Measurements from ENCODE around the gene CYREN. TPM values are rescaled to one million over a fixed set of nuclear protein-coding genes. Genes with fewer than 3 reads are reported as not detected.

Gene CYREN
- total and polyA plus RNA-seq, 9 of the 15 experiments (the other 6 are each of a cell fraction or from before 2014, with no cell fraction given) = 13.9 to 108 (median 88.8) TPM

DNA sequence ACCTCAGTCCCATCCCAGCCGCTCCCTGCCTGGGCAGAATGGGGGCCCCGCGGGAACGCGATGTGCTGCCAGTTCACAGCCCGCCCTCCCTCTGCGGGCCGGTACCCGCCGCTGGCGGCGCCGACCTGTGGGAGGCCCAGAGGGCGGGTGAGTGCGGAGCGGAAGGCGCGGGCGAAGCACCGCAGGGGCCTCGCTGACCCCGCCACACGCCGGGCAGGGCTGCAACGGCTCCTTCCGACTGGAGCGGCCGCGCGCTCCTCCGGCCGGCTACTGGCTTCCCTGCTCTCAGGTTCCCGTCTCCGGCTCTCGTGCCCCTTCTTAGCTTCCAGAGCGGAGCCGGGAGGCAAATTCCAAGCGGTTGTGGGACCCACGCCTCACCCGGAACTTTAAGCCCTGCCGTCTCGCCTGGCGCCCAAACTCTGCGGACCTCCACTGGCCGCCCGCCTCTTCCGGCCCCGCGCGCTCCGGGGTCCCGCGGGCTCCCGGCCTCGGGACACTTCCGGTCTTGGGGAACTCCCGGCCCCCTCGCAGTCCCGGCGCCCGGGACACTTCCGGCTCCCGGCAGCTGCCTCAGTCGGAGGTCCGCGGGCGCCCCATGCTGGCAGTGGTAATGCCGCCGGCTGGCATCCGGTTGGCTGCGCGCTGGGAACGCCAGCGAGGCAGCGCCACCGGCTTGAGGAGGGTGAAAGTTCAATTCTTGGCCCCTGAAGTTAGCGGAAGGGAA is at the start of gene CYREN (continued):
- TF ChIP-seq, protein P1, sequence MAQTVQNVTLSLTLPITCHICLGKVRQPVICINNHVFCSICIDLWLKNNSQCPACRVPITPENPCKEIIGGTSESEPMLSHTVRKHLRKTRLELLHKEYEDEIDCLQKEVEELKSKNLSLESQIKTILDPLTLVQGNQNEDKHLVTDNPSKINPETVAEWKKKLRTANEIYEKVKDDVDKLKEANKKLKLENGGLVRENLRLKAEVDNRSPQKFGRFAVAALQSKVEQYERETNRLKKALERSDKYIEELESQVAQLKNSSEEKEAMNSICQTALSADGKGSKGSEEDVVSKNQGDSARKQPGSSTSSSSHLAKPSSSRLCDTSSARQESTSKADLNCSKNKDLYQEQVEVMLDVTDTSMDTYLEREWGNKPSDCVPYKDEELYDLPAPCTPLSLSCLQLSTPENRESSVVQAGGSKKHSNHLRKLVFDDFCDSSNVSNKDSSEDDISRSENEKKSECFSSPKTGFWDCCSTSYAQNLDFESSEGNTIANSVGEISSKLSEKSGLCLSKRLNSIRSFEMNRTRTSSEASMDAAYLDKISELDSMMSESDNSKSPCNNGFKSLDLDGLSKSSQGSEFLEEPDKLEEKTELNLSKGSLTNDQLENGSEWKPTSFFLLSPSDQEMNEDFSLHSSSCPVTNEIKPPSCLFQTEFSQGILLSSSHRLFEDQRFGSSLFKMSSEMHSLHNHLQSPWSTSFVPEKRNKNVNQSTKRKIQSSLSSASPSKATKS (CRISPR knock-in tag; IDR thresholded peaks at IDR 0.05) = 0 out of 2 replicates have a peak, but pooled peaks have one; percentile 65
- no peak for TF ChIP-seq CHD4 (IDR thresholded peaks at IDR 0.05; ENCODE audit: insufficient read depth, insufficient replicate concordance, low read depth, low read length, poor library complexity, severe bottlenecking)
- TF ChIP-seq POLR2H (tag; IDR thresholded peaks at IDR 0.05; ENCODE audit: low read depth) = peak; percentile 69; the same call in 1 of the 2 replicates
- no peak for TF ChIP-seq SMARCC2 (IDR thresholded peaks at IDR 0.05; ENCODE audit: low read depth)
- no peak for TF ChIP-seq ZNF311 (CRISPR knock-in tag; IDR thresholded peaks at IDR 0.05)
- no peak for TF ChIP-seq KDM1A (IDR thresholded peaks at IDR 0.05)
- TF ChIP-seq, protein P2, sequence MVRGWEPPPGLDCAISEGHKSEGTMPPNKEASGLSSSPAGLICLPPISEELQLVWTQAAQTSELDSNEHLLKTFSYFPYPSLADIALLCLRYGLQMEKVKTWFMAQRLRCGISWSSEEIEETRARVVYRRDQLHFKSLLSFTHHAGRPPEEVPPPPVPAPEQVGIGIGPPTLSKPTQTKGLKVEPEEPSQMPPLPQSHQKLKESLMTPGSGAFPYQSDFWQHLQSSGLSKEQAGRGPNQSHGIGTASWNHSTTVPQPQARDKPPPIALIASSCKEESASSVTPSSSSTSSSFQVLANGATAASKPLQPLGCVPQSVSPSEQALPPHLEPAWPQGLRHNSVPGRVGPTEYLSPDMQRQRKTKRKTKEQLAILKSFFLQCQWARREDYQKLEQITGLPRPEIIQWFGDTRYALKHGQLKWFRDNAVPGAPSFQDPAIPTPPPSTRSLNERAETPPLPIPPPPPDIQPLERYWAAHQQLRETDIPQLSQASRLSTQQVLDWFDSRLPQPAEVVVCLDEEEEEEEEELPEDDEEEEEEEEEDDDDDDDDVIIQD (CRISPR knock-in tag; IDR thresholded peaks at IDR 0.05) = peak; percentile 78; the same call in 1 of the 2 replicates
- TF ChIP-seq, protein P3, sequence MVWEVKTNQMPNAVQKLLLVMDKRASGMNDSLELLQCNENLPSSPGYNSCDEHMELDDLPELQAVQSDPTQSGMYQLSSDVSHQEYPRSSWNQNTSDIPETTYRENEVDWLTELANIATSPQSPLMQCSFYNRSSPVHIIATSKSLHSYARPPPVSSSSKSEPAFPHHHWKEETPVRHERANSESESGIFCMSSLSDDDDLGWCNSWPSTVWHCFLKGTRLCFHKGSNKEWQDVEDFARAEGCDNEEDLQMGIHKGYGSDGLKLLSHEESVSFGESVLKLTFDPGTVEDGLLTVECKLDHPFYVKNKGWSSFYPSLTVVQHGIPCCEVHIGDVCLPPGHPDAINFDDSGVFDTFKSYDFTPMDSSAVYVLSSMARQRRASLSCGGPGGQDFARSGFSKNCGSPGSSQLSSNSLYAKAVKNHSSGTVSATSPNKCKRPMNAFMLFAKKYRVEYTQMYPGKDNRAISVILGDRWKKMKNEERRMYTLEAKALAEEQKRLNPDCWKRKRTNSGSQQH (CRISPR knock-in tag; IDR thresholded peaks at IDR 0.05) = peak; percentile 82; the same call in 1 of the 2 replicates
- 0 out of 2 replicates have a peak, but pooled peaks have one; percentile 17 for TF ChIP-seq SMAD3 (CRISPR knock-in tag; conservative IDR thresholded peaks at IDR 0.05)
- no peak for TF ChIP-seq PYGO2 (tag; IDR thresholded peaks at IDR 0.05)
- no peak for TF ChIP-seq BDP1 (IDR thresholded peaks at IDR 0.05; ENCODE audit: insufficient read depth, insufficient read length)
- peak; percentile 76 for TF ChIP-seq ZBED1 (IDR thresholded peaks at IDR 0.05)
- peak; percentile 85; the same call in 1 of the 2 replicates for TF ChIP-seq ZNF282 (CRISPR knock-in tag; IDR thresholded peaks at IDR 0.05)
- peak in 1 of 2 experiments; percentile 85; a peak in 2 of 4 replicates for TF ChIP-seq ETV6 (IDR thresholded peaks at IDR 0.05; ENCODE audit: borderline replicate concordance in 1 of 2, low read depth in 2 of 2, low read length in 1 of 2)
- peak; percentile 8 for TF ChIP-seq ETV6 (CRISPR knock-in tag; IDR thresholded peaks at IDR 0.05; ENCODE audit: borderline replicate concordance)
- 0 out of 2 replicates have a peak, but pooled peaks have one; percentile 20 for TF ChIP-seq ZNF134 (CRISPR knock-in tag; conservative IDR thresholded peaks at IDR 0.05)
- peak; percentile 78 for TF ChIP-seq EHMT2 (IDR thresholded peaks at IDR 0.05)
- 0 out of 2 replicates have a peak, but pooled peaks have one; percentile 17 for TF ChIP-seq ZNF175 (CRISPR knock-in tag; IDR thresholded peaks at IDR 0.05; ENCODE audit: low read depth)
- TF ChIP-seq, protein P4, sequence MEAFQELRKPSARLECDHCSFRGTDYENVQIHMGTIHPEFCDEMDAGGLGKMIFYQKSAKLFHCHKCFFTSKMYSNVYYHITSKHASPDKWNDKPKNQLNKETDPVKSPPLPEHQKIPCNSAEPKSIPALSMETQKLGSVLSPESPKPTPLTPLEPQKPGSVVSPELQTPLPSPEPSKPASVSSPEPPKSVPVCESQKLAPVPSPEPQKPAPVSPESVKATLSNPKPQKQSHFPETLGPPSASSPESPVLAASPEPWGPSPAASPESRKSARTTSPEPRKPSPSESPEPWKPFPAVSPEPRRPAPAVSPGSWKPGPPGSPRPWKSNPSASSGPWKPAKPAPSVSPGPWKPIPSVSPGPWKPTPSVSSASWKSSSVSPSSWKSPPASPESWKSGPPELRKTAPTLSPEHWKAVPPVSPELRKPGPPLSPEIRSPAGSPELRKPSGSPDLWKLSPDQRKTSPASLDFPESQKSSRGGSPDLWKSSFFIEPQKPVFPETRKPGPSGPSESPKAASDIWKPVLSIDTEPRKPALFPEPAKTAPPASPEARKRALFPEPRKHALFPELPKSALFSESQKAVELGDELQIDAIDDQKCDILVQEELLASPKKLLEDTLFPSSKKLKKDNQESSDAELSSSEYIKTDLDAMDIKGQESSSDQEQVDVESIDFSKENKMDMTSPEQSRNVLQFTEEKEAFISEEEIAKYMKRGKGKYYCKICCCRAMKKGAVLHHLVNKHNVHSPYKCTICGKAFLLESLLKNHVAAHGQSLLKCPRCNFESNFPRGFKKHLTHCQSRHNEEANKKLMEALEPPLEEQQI (IDR thresholded peaks at IDR 0.05) = peak; percentile 89
